T1000 (cell line): ENCODE measurements around the gene DIRAS1.

ENCODE experiments used
- DNase-seq: peaks from one replicate; lab custom pipeline; 2025; ENCODE audit warnings: mixed read lengths; lab: John Stamatoyannopoulos, UW

DIRAS1 gene

DNA sequence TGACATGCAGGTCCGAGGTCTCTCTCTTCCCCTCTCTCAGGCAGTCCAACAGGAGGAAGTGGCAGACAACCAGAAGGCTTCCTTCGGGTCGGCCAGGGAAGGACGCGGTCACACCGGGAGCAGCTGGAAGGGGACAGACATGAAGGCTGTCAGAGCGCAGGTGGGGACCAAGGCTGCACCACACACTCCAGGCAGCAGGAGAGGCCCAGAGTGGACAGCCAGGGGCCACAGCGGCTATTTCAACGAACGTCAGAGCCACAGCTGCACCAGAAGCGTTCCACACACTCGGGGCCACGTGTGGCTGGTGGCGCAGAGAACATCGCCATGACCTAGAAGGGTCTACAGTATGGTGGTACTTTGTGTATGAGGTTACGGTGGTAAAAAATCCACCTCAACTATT is 34.6 kb upstream of the DIRAS1 start:
- no peak for DNase-seq

DNA sequence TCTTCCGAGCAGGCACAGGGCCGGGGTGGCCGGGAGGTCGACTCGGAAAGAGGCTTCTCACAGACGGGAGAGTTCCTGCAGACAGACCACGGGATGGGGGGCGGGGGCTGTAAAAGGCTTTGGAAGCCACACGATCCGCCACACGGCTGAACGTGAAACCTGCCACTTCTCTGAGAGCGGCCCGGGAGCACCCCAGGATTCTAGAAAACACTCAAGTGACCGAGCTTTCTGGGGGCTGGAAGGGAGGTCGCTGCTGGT is 34.2 kb upstream of the DIRAS1 start:
- no peak for DNase-seq

DNA sequence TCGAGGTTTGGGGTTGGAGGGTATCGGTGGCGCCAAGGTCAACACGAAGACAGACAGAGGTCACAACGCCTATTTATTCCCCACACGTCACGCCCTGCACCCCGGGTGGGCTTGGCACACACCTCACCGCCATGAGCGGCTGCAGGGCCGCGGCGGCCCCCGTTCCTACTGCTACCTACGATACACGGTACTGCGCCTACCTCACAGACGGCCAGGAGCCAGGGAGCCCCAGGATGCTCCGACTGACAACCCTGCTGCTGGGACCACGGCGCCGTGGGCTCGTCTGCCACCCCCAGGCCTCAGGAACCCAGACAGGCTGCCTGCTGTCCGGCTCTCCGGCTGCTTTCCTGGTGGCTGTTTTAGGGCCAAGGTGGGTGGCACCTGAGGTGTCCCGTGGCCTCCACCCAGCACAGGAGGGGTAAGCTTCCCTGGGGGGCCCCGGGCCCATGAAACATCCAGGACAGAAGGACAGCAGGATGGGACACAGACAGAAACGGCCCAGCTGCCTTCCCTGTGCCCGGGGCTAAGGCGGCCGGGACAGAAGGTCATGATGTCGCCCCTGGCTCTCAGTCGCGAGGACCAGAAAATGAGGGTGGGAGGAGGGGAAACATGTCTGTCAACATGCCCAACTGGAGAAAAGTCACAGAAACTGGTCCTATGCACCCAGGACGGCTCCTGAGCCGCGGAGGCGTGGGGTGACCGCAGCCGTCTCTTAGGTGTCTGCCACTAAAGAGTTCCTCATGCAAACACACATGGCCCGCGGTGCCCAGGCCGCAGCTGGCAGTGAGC is 33.7 kb upstream of the DIRAS1 start:
- no peak for DNase-seq

DNA sequence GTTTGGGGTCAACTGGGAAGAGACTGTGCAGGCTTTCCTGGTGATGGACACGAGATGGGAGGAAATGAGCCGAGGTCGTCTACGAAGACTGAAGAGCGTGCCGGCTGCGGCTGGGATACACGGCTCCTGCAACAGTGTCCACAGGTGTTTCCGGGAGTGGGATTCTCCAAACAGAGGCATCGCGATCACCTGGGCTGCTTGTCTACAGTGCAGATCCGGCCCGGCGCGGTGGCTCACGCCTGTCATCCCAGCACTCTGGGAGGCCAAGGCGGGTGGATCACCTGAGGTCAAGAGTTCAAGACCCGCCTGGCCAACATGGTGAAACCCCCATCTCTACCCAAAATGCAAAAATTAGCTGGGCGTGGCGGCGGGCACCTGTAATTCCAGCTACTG is 30.3 kb upstream of the DIRAS1 start:
- no peak for DNase-seq

DNA sequence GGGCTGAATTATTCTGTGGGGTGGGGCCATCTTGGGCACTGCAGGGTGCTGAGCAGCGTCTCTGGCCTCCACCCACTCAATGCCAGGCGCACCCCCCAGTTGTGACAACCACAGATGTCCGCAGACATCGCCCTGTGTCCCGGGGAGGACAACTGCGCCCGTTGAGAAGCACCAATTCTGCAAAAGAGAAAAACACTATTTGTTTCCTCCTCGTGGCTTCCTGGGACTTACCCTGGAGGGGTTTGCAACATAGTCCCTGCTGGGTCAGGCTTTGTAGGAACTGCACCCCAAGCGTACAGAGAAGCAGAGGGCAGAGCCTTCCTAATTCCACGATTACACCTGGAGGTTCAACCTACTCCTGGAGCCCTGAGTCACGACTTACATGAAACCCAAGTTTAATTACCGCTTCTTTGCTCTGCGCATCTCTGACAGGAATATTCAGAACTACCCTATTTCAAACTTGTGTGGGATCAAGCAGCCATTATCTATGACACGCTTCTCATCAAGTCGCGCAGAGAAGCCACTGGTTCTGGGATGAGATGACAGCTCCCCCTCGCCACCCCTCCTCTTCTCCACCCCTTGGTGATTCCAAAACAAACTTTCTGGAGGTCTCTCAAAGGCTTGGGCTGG is 29.8 kb upstream of the DIRAS1 start:
- DNase-seq: no peak

DNA sequence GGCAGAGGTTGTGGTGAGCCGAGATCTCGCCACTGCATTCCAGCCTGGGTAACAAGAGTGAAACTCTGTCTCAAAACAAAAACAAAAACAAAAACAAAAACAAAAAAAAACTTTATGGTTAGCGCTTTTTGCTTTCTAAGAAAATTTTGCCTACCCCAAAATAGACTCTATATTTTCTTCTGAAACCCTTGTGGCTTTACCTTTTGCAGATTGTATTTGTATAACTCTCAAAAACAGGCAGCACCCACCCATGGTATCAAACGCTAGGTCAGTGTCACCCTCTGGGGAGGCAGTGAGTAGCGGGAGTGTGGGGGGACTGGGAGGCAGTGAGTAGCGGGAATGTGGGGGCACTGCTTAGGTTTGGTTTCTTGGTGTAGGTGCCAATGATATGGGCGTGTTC is 26.2 kb upstream of the DIRAS1 start:
- no peak for DNase-seq

DNA sequence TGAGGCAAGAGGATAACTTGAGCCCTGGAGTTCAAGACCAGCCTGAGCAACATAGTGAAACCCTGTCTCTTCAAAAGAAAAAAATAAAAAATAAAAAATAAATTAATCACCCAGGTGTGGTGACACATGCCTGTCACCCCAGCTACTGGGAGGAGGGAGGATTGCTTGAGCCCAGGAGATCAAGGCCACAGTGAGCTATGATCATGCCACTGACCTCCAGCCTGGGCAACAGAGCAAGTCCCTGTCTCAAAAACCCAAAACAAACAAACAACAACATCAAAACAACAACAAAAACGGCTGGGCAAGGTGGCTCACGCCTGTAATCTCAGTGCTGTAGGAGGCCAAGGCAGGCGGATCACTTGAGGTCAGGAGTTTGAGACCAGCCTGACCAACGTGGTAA is 22.9 kb upstream of the DIRAS1 start:
- DNase-seq: no peak

DNA sequence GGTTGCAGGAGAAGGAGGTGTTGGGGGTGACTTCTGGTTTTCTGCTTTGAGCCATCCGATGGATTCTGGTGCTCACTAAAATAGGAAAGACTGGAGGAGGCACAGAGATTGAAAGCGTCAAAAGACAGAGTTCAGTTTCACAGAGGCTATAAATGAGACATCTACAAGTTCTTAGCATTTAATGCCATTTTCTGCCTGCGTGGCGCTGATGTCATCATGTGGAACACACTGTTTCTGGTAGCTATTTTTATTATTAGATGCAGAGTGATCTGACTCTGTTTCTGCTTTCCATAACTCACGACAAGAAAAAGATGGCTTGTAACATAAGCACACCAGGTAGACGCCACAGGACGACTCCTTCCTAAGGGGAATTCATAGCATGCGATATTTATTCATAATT is 21.9 kb upstream of the DIRAS1 start:
- no peak for DNase-seq

DNA sequence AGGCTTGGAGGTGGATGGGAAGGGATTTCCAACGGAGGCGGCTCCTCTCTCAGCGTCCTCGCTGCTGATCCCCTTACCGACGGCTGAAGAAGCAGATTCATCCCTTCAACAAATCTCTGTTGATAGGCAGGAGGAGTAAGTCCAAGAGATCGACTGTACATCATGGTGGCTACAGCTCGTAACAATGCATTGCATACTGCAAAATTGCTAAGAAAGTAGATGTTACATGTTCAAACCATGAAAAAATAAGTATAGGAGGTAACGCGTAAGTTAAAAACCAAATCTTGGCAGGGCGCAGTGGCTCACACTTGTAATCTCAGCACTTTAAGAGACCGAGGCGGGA is 19.1 kb upstream of the DIRAS1 start:
- DNase-seq: no peak

DNA sequence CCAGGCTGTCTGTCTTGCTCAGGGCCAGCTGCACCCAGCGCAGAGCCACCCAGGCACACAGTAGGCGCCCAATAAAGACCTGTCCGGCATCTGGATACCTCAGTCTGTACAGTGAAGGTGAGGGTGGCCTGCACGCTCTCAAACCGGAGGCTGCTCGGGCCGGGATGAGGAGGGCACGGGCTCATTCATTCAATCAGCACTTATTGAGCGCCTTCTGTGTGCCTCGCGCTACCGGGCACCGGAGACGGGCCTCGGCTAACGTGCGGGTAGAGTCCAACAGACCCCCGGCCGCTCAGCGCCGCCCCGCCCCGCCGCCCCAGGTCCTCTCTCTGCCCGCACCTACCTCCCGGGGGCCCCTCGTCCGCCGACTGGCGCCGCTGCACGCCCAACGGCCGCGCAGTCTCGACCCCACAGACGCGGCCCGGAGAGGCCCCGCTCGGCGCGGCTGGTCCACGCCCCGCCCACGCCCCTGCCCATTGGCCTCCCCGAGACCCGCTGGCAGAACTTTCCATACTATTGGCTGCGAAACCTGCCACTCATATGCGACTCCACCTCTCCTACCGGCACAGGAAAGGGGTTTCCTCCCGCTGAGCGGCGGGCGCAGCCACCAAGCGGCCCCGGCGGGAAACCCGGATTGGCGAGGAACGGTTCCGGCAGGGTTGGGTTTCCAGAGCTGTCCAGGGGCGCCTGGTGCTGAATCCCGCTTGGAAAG is 18.6 kb upstream of the DIRAS1 start, which contains the start of gene SLC39A3:
SLC39A3 (minus strand) TSS at position 416 of the 712 bp plus-strand sequence. CDS start 2,760 bp downstream, outside the sequence.
- peak; percentile 99 for DNase-seq

DNA sequence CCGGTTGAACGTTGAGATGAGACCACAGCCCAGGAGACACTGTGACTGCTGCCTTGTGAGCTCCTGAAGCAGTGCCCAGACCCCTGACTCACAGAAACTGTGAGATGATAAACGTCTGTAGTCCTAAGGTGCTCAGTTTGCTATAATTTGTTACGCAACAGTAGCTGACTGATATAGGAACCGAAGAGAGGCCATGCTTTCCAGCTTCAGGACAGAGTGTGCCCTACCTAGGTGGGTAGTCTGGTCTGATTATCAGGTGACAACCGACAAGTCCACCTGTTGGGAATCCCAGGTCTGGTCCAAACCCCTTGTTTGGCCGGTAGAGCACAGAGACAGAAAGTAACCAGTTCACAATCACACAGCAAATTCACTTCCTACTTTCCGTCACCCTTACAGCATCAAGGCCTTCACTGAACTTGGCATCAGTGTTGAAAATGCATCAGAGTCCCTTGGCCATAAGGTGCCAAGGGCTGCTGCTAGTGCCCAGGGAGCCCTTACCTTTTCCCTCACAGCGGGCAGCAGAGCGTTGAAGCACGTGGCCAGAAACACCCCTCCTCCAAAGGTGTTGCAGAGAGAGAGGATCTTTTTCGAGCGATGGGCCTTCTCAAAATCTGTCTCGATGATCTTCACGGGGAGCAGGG is 15.5 kb upstream of the DIRAS1 start:
- DNase-seq: no peak

DNA sequence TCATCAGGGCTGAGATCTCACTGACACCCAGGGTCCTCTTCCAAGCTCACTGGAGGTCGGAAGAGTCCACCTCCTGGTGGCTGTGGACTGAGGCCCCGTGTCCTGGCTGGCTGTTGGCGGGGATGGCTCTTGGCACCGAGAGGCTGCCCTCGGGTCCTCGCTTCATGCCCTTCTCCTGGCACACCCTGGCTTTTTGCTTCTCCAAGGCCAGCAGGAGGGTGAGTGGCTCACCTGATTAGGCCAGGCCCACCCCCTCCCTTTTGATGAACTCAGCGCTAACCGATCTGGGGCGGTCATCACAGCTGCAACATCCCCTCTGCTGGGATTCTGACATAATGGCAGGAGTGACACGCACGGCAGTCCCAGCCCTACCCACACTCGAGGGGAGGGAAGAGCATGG is 14.2 kb upstream of the DIRAS1 start:
- DNase-seq: no peak

DNA sequence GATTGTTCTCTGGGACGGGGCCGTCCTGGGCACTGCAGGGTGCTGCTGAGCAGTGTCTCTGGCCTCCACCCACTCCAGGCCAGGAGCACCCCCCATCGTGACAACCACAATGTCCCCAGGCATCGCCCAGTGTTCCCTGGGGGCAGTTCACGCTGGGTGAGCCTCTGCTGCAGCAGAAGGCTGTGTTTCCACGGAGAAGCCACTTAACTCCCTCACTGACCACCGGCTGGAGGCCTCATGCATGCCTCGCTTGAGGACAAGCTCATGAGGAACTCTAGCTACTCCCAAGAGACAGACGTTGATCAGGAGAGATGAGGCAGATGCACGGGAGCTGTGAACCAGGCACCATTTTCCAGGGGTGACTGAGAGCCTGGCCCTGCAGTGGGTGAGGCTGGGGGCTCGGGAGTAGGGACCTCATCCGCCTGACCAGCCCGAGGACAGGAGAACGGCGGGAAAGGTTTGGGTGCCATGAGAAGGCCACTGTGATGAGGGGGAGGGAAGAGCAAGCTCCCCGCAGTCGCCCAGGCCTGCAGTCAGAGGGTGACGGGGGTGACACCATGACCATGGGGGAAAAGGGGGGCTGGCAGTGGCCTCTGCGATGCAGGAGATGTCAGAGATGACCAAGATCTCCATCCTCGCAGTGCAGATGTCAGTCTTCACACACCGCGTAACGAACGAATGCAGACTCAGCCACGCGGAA is 13.6 kb upstream of the DIRAS1 start:
- DNase-seq: no peak

DNA sequence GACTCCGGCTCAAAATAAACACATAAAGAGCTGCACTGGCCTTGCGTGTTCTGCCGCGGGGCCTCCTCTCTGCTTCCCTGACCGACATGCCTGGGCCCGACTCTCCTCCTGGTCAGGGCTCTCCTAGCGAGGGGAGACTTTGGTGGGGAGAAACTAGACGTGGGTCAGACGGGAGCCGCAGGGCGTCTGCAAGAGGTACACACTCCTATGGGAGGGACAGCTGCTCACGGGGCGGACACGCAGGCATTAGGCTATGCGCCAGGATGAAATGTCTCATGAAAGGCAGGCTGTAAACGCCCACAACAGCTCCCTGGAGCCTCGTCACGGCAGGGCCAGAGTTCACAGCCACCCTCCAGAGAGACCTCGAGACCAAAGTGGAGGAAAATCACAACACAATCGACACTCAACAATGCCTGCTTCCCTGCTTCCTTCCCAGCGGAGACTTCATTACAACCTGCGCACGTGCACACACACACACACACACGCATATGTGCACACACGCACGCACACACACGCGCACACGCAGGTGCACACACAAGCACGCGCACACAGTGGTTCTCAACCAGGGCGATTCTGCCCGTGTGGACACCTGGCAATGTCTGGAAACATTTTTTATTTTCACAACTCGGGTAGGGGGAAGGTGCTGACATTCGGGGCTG is 12.9 kb upstream of the DIRAS1 start:
- no peak for DNase-seq

DNA sequence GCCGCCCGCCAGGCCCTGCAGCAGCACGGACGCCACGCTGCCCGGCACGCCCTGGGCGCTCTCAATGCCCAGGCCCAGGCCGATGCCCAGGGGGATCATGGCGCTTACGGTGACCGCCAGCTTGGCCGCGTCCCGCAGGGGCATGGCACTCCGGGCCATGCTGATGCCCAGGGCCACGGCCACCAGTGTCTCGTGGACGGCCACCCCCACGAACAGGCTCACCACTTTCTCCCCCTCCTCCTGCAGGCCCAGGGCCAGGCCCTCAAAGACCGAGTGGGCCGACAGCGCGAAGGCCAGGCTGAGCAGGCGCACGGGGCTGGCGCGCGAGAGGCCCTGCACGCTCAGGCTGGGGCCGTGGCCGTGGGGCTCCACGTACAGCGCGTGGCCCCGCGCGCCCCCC is 11.7 kb upstream of the DIRAS1 start:
- DNase-seq: no peak

DNA sequence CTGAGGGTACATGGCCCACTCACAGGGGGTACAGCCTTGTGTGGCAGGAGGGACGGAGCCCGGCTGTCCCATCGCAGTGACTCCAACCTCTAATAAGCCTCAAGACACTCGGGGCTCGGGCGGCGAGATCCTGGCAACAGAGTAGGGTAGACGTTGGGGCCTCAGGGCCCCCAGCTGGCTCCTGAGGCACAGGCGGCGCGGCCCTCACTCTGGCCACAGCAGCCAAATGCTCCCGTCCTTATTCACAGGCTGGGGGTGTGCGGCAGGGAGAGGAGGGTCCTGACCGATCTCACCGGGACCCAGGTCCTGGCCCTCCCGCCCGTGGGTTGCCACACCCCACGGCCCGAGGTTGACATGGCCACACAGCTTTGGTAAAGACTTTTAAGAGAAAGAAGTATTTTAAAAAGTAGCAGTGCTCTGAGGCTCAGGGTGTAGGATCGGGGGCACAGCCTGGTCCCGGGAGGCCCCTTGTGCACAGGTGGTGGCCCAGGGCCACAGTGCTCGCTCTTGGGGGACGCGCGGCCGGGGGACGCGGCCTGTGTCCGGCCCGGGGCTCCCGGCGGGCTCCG is 11.1 kb upstream of the DIRAS1 start:
- no peak for DNase-seq

DNA sequence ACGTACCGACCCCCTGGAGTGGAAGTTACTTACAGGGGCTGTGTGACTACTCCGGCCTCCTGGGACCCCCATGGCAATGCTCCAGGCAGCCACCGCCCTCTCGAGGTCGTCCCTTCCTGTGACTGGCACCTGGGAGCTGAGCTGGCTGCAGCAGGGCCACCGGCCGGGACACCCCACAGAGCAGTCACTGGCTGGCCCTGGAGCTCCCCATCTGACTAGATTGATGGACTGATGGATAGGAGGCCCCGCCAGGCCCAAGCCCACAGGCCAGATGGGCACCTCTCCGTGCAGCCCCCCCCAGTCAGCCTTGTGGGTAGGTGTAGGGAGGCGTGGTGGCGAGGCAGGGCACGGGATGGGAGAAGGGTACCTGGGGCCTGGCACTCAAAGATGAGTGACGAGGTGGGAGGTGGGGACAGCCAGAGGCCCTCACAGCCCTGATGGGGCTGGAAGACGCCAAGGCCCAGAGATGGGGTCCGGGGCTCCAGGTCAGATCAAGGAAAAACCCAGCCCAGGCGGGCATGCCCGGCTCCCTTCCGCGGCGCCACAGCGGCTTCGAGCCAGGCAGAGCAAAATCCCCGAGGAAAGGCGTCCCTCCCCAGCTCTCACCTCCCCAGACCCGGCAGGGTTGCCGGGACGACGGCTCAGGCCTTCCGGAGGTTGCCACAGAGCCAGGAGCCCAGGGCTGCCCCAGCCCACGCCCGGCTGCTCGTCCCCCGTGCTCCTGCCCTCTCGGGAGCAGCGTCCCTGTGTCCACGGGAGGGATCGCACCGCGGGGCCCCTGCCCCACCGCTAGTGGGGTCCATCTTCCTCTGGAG is 10.2 kb upstream of the DIRAS1 start:
- no peak for DNase-seq

DNA sequence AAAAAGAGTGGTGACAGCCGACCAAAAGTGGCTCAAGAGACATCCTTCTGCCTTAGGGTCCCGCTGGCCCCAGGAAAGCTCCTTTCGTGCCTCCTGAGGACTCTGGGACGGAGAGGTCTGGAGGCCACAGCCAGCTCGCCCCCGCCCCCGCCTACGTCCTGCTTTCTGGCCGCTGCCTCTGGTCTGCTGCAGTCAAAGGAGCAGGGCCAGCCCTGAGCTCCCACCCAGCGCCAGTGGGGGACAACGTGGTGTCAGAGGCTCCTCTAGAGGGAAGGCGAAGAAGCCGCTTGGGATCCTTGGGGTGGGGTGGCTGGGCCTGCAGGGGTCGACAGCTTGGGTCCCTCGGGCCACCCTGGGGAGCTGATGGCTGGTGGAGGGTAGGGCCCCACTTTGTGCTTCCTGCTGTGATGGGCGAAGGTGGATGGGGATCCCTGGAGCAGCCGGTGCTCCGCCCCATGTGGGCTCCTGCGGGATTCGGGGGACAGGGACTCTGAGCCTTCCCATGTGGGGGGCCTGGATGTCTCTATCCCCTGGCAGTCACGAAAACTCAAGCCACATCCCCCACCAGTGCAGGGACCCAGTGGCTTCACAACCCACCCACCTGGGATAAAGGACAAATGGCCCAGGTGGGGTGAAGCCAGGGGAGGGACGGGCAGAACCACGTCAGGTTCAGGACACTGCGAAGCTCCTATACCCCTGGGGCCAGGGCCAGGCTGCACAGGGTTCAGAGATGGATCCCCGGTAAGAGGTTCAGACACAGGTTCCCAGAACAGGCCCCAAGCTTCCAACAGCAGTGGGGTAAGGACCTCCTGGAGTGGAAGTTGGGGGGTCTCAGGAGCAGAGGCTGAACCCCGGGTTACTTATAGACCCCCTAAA is 9.0 kb upstream of the DIRAS1 start:
- no peak for DNase-seq

DNA sequence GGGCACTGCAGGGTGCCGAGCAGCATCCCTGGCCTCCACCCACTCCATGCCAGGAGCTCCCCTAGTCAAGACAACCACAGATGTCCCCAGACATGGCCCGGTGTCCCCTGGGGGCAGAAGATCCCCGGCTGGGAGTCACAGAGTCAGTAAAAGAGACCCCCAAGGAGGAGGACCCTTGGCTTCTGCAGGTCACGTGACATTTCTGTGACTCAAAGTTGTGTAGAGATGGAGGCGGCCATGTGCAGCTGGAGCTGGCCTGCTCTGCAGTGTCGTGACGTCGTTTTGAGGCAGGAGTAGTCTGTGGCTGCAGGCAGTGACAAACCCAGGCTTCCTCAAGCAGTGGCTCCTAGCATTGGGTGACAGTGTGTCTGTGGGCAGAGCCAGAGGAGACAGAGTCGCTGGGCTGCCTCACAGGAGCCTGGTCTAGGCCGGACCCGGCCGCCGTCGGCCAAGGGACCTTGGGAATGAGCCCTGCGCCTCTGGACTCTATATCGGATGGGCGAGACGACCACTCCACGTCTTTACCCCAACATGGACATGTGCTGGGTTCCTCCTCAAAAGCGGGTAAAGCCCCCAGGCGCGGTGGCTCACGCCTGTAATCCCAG is 7.7 kb upstream of the DIRAS1 start:
- DNase-seq: no peak
